HL-60 (cell line): ENCODE data around the gene PTPRB.

Experiments used
- CTCF ChIP-seq: IDR thresholded peaks from one replicate; pipeline ENCODE4 v1.5.1; 2011; ENCODE audit warnings: low read length, control low read depth, inconsistent platforms; ENCODE audit not compliant: insufficient read depth
- GABPA ChIP-seq: IDR thresholded peaks from 2 replicates; pipeline ENCODE4 v1.6.1; 2012; ENCODE audit warnings: low read depth
- POLR2AphosphoS5 ChIP-seq: IDR thresholded peaks from 2 replicates; pipeline ENCODE4 v1.6.1; 2012; ENCODE audit warnings: low read depth

DNA sequence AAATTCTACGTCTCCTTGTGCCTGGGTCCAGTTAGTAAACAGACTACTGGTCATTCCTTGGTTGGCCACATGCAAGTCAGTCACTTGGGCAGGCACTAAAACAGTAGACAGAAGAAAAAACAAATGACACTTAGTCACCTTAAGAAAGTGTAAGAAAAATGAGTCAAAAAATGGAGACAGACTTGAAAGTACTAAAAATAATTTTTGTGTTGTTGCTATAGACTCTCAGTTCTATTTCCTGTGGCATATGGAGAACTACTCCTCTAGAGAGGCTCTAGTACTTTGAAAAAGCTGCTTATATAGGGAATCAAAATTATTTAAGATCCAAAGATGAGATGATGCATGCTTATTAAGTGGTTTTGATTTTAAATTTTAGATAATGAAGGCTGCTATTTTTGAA is 56.0 kb downstream of the PTPRB start:
- TF ChIP-seq CTCF (no peak), POLR2AphosphoS5 (no peak), GABPA (no peak)
